Osteoblast (primary cell): ENCODE data around the gene ADGRD1. TPM values are rescaled to one million over a fixed set of nuclear protein-coding genes. Genes with fewer than 3 reads are reported as not detected.
A peak's percentile ranks its signal among the peaks of the same experiment; 100 is the strongest.
"Not testable (repeated sequence)": the region's sequence is repeated elsewhere in the genome, so short reads cannot be mapped to it uniquely, and the experiment has no call there.

Source experiments
- DNase-seq: peaks from one replicate; pipeline ENCODE4 v3.0.0; 2011; ENCODE audit warnings: low spot score, mixed read lengths; ENCODE audit not compliant: insufficient read length; ENCODE audit errors: missing footprints
- H2AFZ ChIP-seq: 2 replicates; pipeline ENCODE4 v1.6.0; 2011; ENCODE audit warnings: mild to moderate bottlenecking, low read length
- H3K27ac ChIP-seq: 2 replicates; pipeline ENCODE4 v1.5.1; 2011; ENCODE audit warnings: mild to moderate bottlenecking, low read depth, low read length, moderate library complexity
- H3K27me3 ChIP-seq: 2 replicates; pipeline ENCODE4 v1.6.0; 2012; ENCODE audit warnings: mild to moderate bottlenecking, control low read depth, inconsistent platforms, low read length, moderate library complexity; ENCODE audit not compliant: insufficient read depth
- H3K36me3 ChIP-seq: 2 replicates; pipeline ENCODE4 v1.5.1; 2011; ENCODE audit warnings: mild to moderate bottlenecking, low read length, control low read depth, moderate library complexity; ENCODE audit not compliant: insufficient read depth
- H3K4me1 ChIP-seq: 2 replicates; pipeline ENCODE4 v1.5.1; 2011; ENCODE audit warnings: mild to moderate bottlenecking, low read length, control low read depth, moderate library complexity; ENCODE audit not compliant: insufficient read depth
- H3K4me2 ChIP-seq: 2 replicates; pipeline ENCODE4 v1.6.0; 2011; ENCODE audit warnings: mild to moderate bottlenecking, low read length; ENCODE audit not compliant: insufficient read depth
- H3K4me3 ChIP-seq: fragments of 200-600 bp; sonication (generic); 3 replicates; pipeline ENCODE4 v1.5.1; 2012; ENCODE audit warnings: mild to moderate bottlenecking, low read length, inconsistent platforms; ENCODE audit not compliant: insufficient read depth
- H3K79me2 ChIP-seq: 2 replicates; pipeline ENCODE4 v1.6.0; 2012; ENCODE audit warnings: mild to moderate bottlenecking, low read length, control low read depth, inconsistent platforms; ENCODE audit not compliant: insufficient read depth
- H3K9me3 ChIP-seq: 2 replicates; pipeline ENCODE4 v1.5.1; 2011; ENCODE audit warnings: low read depth, low read length, control low read depth
- H4K20me1 ChIP-seq: 2 replicates; pipeline ENCODE4 v1.6.0; 2012; ENCODE audit warnings: mild to moderate bottlenecking, low read length, control low read depth; ENCODE audit not compliant: insufficient read depth
- CTCF ChIP-seq: IDR thresholded peaks from 2 replicates; pipeline ENCODE4 v1.5.1; 2011; ENCODE audit warnings: mild to moderate bottlenecking, low read depth, low read length, moderate library complexity; ENCODE audit errors: extremely low read depth
- total RNA-seq: library from RNA; depleted of rRNA; stranded (reverse); fragments of >200 nt; gene quantifications from 2 replicates; pipeline ENCODE4 v1.2.3, GENCODE V29; 2012

The ADGRD1 gene
- total RNA-seq, 1 donor = 0.72 TPM

- Histone ChIP-seq H2AFZ (no peak overlapping the region), H3K4me3 (no peak overlapping the region), H3K36me3 (no peaks in the 10 kb centered on the region), H3K27ac (no peak overlapping the region), H3K9me3 (no peaks in the 10 kb centered on the region), H3K27me3 (no peaks in the 10 kb centered on the region), H4K20me1 (no peaks in the 10 kb centered on the region), H3K79me2 (no peaks in the 10 kb centered on the region), H3K4me1 (no peaks in the 10 kb centered on the region), H3K4me2 (no peak overlapping the region)
- DNase-seq = peak; percentile 46
- TF ChIP-seq CTCF = no peak
These were observed 114.5 kb downstream of the ADGRD1 start for GRCh38 chr12:131067981-131068851.

DNA sequence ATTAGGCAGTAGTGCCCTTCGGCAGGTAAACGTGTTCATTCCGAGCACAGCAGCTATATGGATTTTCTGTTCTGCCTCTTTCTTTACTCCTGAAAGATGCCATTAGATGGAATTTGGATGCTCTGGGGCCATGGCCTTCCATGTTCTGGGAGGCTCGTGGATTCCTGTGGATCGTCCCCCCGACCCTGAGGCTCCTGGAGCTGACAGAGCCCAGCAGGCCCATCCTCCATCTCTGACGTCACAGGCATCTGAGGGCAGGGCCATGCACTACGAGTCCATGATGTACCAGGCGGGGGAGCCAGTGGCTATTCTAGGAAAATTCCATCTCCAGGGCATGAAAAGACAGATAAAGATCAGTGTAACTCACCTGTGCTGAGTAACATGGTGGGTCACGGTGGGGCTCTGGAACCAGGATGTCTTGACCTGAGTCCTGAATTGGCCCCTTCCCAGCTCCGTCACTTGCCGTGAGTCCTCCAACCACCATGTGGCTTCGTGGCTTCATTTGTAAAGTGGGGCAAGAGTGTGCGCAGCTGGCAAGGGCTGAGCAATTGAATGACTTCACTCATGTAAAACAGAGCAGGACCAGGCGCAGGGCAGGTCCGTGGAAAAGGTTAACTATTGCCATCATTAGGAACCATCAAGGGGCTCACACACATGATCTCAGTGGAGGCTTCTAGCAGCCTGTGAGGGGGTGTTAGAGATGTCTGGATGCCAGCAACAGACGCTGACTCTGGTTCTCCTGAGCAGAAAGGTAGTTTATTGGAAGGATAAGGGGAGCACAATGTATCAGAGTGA lies 115.4 kb downstream of the ADGRD1 start:
- H3K79me2 ChIP-seq, H3K4me1 ChIP-seq, DNase-seq, H3K36me3 ChIP-seq, H2AFZ ChIP-seq, H3K4me2 ChIP-seq, H4K20me1 ChIP-seq, H3K9me3 ChIP-seq, H3K4me3 ChIP-seq, H3K27me3 ChIP-seq, H3K27ac ChIP-seq: not testable (repeated sequence)

- H3K4me2 ChIP-seq, H3K4me3 ChIP-seq, H3K36me3 ChIP-seq, H3K9me3 ChIP-seq, H3K79me2 ChIP-seq, DNase-seq, H3K27me3 ChIP-seq, H4K20me1 ChIP-seq, H3K27ac ChIP-seq, H2AFZ ChIP-seq, H3K4me1 ChIP-seq: not testable (repeated sequence)
These were observed 116.4 kb downstream of the ADGRD1 start for GRCh38 chr12:131070136-131070535.

DNA sequence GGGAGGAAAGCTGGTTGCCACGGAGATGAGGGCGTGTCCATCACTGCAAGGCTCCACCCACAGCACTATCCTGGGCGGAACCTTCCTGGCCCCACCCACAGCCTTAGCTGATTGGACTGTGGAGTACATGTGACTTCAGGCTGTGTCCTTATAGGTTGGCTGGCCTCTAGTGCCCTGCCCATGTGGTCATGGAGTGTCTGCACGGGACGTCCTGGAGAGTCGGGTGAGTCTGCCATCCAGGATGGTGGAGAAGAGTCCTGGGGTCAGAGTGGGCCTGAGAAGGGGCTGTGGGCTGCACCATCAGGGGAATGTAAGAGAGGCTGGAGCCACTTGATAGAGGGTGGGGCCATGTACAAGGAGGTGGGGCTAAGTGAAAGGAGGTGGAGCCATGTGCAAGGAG lies 117.0 kb downstream of the ADGRD1 start:
- not testable (repeated sequence) for H3K79me2 ChIP-seq, H3K27me3 ChIP-seq, H3K27ac ChIP-seq, H3K4me1 ChIP-seq, H3K9me3 ChIP-seq, DNase-seq, H3K36me3 ChIP-seq, H3K4me3 ChIP-seq, H2AFZ ChIP-seq, H4K20me1 ChIP-seq, H3K4me2 ChIP-seq

DNA sequence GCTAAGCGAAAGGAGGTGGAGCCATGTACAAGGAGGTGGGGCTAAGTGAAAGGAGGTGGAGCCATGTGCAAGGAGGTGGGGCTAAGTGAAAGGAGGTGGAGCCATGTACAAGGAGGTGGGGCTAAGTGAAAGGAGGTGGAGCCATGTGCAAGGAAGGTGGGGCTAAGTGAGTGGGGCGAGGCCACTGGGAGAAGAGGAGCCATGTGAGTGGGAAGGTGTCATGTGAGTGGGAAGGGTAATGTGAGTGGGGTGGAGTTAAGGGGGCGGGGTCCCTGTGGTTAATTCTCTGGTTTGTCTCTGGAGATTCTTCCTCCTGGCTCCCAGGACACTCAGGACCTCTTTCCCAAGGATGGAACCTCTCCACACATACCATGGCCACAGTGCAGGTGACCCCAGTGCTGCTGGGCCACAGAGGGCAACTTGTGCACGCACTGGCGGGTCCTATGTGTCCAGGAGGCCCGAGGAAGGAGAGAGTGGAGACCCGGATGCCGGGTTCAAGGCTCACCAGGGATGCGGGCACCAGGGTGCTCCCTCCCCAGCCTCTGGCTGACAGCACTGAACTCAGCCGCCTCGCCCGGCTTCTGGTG lies 117.6 kb downstream of the ADGRD1 start:
- H3K4me1 ChIP-seq, H3K36me3 ChIP-seq, H3K27ac ChIP-seq, H3K4me3 ChIP-seq, H4K20me1 ChIP-seq, H3K9me3 ChIP-seq, H2AFZ ChIP-seq, H3K4me2 ChIP-seq, H3K79me2 ChIP-seq, H3K27me3 ChIP-seq: not testable (repeated sequence)
- DNase-seq = peak; percentile 25

GRCh38 chr12:131071950-131072349 lies 118.2 kb downstream of the ADGRD1 start:
- not testable (repeated sequence) for H2AFZ ChIP-seq, H4K20me1 ChIP-seq, H3K27me3 ChIP-seq, H3K79me2 ChIP-seq, H3K27ac ChIP-seq, H3K9me3 ChIP-seq, H3K36me3 ChIP-seq, H3K4me3 ChIP-seq, DNase-seq, H3K4me1 ChIP-seq, H3K4me2 ChIP-seq
